ENCODE results near the gene CFAP77. TPM values are rescaled to one million over a fixed set of nuclear protein-coding genes. Genes with fewer than 3 reads are reported as not detected.
A peak's percentile ranks its signal among the peaks of the same experiment; 100 is the strongest.

The CFAP77 gene
- polyA plus RNA-seq, 3 donors = not detected

DNA sequence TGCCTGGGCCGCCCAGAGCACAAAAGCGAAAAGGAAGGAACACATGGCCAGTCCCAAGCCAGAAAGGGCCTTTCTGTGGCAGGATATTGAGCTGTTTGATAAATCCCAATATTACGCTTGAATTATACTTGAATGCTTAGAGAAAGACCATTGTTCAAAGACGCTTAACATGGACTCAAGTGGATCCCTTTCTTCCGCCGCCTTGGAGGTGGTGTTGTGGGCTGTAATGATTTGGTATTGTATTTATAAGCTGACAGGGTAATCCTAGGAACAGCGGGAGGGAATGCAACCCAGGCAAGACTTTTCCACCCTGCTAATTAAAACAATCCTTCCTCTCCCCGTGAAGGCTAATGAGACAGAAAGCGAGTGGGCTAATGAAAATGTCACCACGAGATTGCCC is 24.9 kb downstream of the CFAP77 start:
- H3K4me2 ChIP-seq (replicated peaks; ENCODE audit: extremely low read depth, low read length, poor library complexity, severe bottlenecking) = no peak overlapping the region
- H3K27ac ChIP-seq (ENCODE audit: low read depth in 1 of 2, low read length in 2 of 2) = no peak overlapping the region
- no peaks in the 10 kb centered on the region for H3K9me3 ChIP-seq (replicated peaks in 1 of 2; ENCODE audit: control insufficient read depth in 1 of 2, insufficient read depth in 1 of 2, low read length in 2 of 2)
- Mint-ChIP-seq H3K36me3 (no peaks in the 10 kb centered on the region), H3K4me3 (no peak overlapping the region), H3K27me3 (ENCODE audit: low read depth in 3 of 3) (peaks cover 17 to 32% (median 30%) of the 10 kb centered on the region in 3 donors), H3K4me1 (no peaks in the 10 kb centered on the region), H3K9me3 (peaks cover 0 to 1% (median 0%) of the 10 kb centered on the region in 7 donors), H3K27ac (no peak overlapping the region)
- no peaks in the 10 kb centered on the region for H3K4me1 ChIP-seq (ENCODE audit: control insufficient read depth in 1 of 2, insufficient read depth in 2 of 2, low read length in 2 of 2)
- H3K36me3 ChIP-seq (replicated peaks in 1 of 2; ENCODE audit: control insufficient read depth in 1 of 2, insufficient read depth in 2 of 2, low read length in 2 of 2) = no peaks in the 10 kb centered on the region
- no peak overlapping the region for H2AFZ ChIP-seq (ENCODE audit: insufficient read depth, low read depth, low read length, poor library complexity, severe bottlenecking)
- 88% methylated on average over 3 of the region's 10 CpGs for WGBS (ENCODE audit: insufficient coverage)
- H3K9ac ChIP-seq (ENCODE audit: insufficient read depth, low read length, poor library complexity, severe bottlenecking) = no peak overlapping the region
- TF ChIP-seq, protein P1, sequence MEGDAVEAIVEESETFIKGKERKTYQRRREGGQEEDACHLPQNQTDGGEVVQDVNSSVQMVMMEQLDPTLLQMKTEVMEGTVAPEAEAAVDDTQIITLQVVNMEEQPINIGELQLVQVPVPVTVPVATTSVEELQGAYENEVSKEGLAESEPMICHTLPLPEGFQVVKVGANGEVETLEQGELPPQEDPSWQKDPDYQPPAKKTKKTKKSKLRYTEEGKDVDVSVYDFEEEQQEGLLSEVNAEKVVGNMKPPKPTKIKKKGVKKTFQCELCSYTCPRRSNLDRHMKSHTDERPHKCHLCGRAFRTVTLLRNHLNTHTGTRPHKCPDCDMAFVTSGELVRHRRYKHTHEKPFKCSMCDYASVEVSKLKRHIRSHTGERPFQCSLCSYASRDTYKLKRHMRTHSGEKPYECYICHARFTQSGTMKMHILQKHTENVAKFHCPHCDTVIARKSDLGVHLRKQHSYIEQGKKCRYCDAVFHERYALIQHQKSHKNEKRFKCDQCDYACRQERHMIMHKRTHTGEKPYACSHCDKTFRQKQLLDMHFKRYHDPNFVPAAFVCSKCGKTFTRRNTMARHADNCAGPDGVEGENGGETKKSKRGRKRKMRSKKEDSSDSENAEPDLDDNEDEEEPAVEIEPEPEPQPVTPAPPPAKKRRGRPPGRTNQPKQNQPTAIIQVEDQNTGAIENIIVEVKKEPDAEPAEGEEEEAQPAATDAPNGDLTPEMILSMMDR (IDR thresholded peaks at IDR 0.05) = no peak
- H3K4me3 ChIP-seq (replicated peaks in 1 of 3; ENCODE audit: low read depth in 2 of 3, low read length in 3 of 3) = no peak overlapping the region
- intact Hi-C loops (cut with micrococcal nuclease) = no loop called here
- peaks cover 0 to 13% of the 10 kb centered on the region in 2 donors for H3K27me3 ChIP-seq (ENCODE audit: control insufficient read depth in 2 of 2, insufficient read depth in 2 of 2, low read length in 2 of 2)
- no peaks in the 10 kb centered on the region for H3K79me2 ChIP-seq (ENCODE audit: insufficient read depth, low read length)
- DNase-seq = no peak
- H4K20me1 ChIP-seq (ENCODE audit: insufficient read depth, low read length) = no peaks in the 10 kb centered on the region

DNA sequence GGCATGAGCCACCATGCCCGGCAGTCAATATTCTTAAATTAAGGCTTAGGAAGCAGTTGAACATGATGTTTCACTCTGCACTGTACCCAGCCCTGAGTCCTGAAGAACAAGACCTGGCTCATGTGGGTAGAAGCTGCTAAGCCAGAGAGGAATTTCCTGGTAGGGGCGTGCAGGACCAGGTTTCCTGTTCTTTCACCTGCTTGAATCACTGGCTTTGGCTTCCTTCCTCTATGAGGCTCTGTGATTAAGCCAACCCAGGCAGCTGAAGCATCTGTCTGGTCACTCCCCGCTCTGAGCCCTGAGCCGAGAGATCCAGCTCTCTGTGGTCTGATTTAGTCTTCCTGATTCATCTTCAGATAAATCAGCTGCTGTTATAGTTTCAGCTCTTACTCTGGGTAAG is 29.1 kb downstream of the CFAP77 start:
- H3K9me3 Mint-ChIP-seq = peaks cover 0 to 1% (median 0%) of the 10 kb centered on the region in 7 donors
- 58% methylated on average over 4 of the region's 4 CpGs for WGBS (ENCODE audit: insufficient coverage)
- peaks cover 12 to 29% (median 25%) of the 10 kb centered on the region in 3 donors for H3K27me3 Mint-ChIP-seq (ENCODE audit: low read depth in 3 of 3)
- intact Hi-C loops (cut with micrococcal nuclease) = no loop called here
- H3K9me3 ChIP-seq (replicated peaks in 1 of 2; ENCODE audit: control insufficient read depth in 1 of 2, insufficient read depth in 1 of 2, low read length in 2 of 2) = no peaks in the 10 kb centered on the region
- H3K4me3 ChIP-seq (replicated peaks in 1 of 3; ENCODE audit: low read depth in 2 of 3, low read length in 3 of 3) = no peak overlapping the region
- H3K27ac Mint-ChIP-seq = peak overlapping the region in 1 of 7 donors; percentile 33
- no peaks in the 10 kb centered on the region for H3K79me2 ChIP-seq (ENCODE audit: insufficient read depth, low read length)
- H3K4me1 Mint-ChIP-seq = no peaks in the 10 kb centered on the region
- H3K9ac ChIP-seq (ENCODE audit: insufficient read depth, low read length, poor library complexity, severe bottlenecking) = no peak overlapping the region
- H4K20me1 ChIP-seq (ENCODE audit: insufficient read depth, low read length) = no peaks in the 10 kb centered on the region
- no peak overlapping the region for H3K4me2 ChIP-seq (replicated peaks; ENCODE audit: extremely low read depth, low read length, poor library complexity, severe bottlenecking)
- no peaks in the 10 kb centered on the region for H3K36me3 ChIP-seq (replicated peaks in 1 of 2; ENCODE audit: control insufficient read depth in 1 of 2, insufficient read depth in 2 of 2, low read length in 2 of 2)
- peaks cover 2 to 10% of the 10 kb centered on the region in 2 donors for H3K27me3 ChIP-seq (ENCODE audit: control insufficient read depth in 2 of 2, insufficient read depth in 2 of 2, low read length in 2 of 2)
- no peaks in the 10 kb centered on the region for H3K4me1 ChIP-seq (ENCODE audit: control insufficient read depth in 1 of 2, insufficient read depth in 2 of 2, low read length in 2 of 2)
- DNase-seq = no peak
- no peak overlapping the region for H2AFZ ChIP-seq (ENCODE audit: insufficient read depth, low read depth, low read length, poor library complexity, severe bottlenecking)
- no peaks in the 10 kb centered on the region for H3K36me3 Mint-ChIP-seq
- H3K4me3 Mint-ChIP-seq = no peak overlapping the region
- TF ChIP-seq, protein P1 (IDR thresholded peaks at IDR 0.05) = no peak
- H3K27ac ChIP-seq (ENCODE audit: low read depth in 1 of 2, low read length in 2 of 2) = no peak overlapping the region
